ENCODE results near the gene SEC63.
"Not testable (repeated sequence)": the region's sequence is repeated elsewhere in the genome, so short reads cannot be mapped to it uniquely, and the experiment has no call there.

SEC63 gene

GRCh38 chr6:107972413-107973096, 14.5 kb upstream of the SEC63 start:
- no peak for DNase-seq

GRCh38 chr6:107971181-107971580, 13.2 kb upstream of the SEC63 start:
- DNase-seq = no peak

DNA sequence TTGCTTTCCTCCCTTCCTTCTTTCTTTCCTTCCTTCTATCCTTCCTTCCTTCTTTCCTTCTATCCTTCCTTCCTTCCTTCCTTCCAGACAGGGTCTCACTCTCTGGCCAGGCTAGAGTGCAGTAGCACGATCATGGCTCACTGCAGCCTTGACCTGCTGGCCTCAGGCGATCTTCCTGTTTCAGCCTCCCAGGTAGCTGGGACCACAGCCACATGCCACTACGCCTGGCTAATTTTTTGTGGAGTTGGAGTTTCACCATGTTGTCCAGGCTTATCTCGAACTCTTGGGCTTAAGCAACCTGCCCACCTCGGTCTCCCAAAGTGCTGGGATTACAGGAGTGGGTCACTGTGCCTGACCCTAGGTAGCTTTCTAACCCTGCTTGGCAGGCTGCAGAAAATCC, 12.2 kb upstream of the SEC63 start:
- no peak for DNase-seq

DNA sequence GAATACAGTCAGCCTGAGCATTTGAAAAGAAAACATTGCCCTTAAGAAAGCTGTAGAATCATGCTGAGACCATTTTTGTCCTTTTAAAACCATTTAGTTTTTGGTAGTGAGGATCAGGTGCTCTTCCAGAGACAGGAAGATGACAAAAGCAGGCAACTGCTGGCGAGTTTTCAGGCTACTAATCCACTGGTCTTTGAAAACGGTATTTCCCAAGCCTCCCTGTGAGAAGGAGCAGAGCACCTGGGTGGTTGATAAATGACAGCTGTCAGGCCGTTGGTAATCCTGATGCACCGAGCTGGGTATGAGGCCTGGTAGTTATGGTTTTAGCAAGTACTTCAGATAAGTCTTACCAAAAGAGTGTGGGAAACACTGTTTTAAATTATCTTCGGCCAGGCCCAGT, 10.1 kb upstream of the SEC63 start:
- no peak for DNase-seq

DNA sequence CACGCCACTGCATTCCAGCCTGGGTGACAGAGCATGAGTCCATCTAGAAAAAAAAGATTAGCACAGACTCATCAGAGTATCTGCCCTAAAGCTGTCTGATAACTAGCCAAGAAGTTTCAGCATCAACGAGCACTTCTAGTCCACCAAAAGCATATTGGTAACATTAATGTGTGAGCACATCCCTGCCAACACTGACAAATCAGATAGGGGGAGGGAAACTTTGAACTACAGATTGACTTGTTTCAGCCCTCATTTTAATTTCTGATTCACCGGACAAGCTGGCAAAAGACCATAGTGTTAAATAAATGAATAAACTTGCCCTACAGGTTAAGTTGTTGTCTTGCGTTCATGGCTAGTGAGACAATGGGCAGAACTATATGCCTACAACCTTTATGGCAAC, 7.7 kb upstream of the SEC63 start:
- DNase-seq = no peak

DNA sequence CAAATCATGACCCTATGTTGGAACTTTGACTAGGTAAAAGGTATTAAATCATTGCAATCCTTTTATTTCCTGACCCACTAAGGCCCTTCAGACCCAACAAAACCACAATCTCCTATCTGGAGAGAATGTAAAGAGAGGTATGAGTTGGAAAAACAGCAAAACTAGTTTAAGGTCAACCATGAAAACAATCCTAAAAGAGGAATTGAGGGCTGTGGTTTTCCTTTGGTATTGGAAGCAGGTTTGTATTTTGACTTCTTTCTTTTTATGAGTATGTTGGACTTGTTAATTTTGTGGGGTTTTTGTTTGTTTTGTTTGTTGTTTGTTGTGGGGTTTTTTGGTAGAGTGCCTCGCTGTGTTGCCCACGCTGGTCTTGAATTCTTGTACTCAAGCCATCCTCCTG, 4.7 kb upstream of the SEC63 start:
- no peak for DNase-seq

- DNase-seq = no peak
Observed at GRCh38 chr6:107959392-107959791, 1.4 kb upstream of the SEC63 start.

DNA sequence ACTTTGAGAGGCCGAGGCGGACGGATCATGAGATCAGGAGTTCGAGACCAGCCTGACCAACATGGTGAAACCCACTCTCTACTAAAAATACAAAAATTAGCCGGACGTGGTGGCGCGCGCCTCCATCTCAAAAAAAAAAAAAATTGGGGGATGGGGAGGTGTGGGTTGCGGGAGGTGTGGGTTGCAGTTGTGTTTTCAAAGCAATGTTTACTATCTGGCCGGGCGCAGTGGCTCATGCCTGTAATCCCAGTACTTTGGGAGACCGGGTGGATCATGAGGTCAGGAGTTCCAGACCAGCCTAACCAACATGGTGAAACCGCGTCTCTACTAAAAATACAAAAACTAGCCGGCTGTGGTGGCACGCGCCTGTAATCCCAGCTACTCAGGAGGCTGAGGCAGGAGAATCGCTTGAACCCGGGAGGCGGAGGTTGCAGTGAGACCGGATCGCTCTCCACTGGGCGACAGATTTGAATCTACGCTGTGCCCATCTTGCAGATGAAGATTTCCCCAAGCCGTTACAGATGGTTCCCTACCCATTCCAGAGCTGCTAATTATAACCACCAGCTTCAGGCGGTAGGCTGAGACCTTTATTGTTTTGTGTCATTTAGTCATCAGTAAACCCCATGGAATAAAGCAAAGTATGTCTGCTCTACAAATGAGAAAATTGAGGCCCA, 818 bp upstream of the SEC63 start:
- DNase-seq = not testable (repeated sequence)

DNA sequence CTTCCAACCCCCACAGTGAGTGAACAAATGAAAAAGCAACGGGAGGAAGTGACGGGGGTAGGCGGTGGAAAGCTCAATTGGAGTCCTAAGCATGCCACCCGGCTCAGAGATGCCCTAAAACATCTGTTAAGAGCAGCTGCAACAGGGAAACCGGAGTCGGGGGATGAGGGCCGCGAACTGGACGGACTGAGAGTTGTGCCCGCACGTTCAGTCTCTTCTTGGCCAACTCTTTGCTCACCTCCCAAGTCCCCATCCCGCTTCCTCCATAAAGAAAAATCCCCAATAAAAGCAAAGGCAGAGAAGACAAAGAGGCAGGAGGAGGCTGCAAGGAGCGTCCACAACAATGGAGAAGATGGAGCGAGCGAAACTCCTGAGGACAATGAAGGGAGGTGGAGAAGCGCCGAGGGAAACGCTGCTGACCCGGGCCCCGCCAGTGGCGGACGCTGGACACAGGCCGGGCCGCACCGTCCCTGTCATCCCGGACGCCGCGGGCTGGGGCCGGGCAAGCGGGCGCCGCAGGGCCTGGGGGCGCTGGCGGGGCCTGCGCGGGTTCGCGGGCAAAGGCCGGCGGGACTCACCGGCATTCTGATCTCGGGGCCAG, 600 bp downstream of the SEC63 start:
- DNase-seq = peak; percentile 80

- DNase-seq = no peak
Observed at GRCh38 chr6:107956586-107957307, 1.3 kb downstream of the SEC63 start.

DNA sequence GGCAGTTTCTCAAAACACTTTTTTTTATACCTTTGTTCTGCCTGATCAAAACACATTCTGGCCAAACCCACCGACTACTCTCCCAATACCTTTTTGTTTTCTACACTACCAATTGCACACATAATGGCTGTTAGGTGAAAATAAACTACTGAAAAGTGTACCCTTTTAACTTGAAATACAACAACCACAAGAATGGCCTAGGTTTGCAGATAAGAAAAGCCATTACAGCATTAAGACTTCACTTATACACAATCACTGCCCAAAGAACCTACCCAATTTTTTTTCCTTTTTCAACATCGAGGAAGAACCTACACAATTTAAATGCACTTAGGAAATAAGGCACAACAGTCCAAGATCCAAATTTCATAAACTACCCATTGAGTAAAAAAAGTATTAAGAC, 1.8 kb downstream of the SEC63 start:
- no peak for DNase-seq

GRCh38 chr6:107953858-107954414, 4.1 kb downstream of the SEC63 start:
- DNase-seq = not testable (repeated sequence)

- DNase-seq = no peak
Observed at GRCh38 chr6:107943626-107944439, 14.2 kb downstream of the SEC63 start.

DNA sequence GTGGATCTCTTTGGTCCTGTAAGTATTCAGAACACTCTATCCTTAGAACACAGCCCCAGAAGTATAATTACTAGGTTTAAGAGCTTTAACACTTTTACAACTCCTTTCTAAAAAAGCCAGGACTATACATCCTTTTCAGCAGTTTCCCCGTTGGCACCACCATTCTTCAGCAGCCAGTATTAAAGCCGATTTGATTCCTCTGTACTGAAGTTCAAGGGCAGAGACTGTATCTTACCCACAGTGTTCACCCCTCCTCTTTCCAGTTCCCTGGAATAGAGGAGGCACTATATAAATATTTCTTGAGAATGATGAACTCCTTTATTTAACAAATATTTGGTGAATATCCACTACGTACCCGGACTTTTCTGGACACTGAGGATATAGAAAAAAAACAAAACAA, 15.9 kb downstream of the SEC63 start:
- no peak for DNase-seq

DNA sequence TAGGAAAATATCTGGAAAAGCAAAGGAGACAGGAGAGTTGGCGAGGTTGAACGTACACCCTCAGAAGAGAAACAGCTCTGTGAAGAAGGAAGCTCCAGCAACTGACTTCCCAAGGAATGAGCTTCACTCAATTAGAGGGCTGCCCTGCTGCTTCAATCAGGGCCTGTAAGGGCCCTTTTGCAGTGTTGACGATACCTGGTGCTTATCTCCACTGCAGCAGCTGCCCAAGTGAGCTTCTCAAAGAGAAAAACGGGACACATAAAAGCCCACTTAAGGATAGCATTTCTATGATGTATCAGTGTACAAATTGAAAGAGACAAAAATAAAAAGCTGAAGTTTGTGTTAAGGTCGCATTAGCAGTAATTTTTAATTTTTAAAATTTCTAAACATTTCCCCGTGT, 16.4 kb downstream of the SEC63 start:
- DNase-seq = no peak

DNA sequence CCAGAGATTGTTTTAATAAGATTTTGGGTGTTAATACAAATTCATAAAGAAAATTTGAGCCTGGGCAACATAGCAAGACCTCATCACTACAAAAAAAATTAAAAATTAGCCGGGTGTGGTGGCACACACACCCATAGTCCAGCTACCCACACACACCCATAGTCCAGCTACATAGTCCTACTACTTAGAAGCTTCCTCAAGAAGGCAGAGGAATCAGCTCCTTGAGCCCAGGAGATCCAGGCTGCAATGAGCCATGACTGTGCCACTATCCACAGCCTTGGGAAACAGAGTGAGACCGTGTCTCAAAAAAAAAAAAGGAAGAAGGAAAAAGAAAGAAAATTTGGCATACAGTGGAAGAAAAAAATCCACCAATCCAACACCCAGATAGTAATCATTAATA, 16.8 kb downstream of the SEC63 start:
- DNase-seq = no peak

DNA sequence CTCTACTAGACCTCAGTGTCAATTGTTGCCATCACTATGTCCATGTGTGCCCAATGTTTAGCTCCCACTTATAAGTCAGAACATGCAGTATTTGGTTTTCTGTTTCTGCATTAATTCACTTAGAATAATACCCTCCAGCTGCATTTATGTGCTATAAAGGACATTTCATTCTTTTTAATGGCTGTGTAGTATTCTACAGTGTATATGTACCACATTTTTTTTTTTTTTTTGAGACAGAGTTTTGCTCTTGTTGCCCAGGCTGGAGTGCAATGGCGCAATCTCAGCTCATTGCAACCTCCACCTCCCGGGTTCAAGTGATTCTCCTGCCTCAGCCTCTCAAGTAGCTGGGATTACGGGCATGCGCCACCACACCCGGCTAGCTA, 21.1 kb downstream of the SEC63 start:
- not testable (repeated sequence) for DNase-seq

- no peak for DNase-seq
Observed at GRCh38 chr6:107936162-107936909, 21.7 kb downstream of the SEC63 start.

DNA sequence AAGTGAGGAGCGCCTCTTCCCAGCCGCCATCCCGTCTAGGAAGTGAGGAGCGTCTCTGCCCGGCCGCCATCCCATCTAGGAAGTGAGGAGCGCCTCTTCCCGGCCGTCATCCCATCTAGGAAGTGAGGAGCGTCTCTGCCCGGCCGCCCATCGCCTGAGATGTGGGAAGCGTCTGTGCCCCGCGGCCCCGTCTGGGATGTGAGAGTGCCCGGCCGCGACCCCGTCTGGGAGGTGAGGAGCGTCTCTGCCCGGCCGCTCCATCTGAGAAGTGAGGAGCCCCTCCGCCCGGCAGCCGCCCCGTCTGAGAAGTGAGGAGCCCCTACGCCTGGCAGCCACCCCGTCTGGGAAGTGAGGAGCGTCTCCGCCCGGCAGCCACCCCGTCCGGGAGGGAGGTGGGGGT, 23.8 kb downstream of the SEC63 start:
- DNase-seq = not testable (repeated sequence)

GRCh38 chr6:107932580-107932979, 25.4 kb downstream of the SEC63 start:
- DNase-seq = no peak

DNA sequence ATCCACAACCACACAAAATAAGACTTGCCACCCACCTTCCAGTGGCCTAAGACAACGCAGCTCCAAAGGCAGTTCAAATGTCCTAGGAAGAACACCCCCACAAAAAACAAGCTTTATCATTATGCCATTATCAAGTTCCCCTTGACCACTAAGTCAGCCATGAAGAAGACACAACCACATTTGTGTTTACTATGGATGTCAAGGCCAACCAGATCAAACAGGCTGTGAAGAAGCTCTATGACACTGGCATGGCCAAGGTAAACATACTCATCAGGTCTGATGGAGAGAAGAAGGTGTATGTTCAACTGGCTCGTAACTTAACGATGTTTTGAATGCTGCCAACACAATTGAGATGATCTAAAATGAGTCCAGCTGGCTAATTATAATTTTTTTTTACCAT, 26.1 kb downstream of the SEC63 start:
- no peak for DNase-seq

DNA sequence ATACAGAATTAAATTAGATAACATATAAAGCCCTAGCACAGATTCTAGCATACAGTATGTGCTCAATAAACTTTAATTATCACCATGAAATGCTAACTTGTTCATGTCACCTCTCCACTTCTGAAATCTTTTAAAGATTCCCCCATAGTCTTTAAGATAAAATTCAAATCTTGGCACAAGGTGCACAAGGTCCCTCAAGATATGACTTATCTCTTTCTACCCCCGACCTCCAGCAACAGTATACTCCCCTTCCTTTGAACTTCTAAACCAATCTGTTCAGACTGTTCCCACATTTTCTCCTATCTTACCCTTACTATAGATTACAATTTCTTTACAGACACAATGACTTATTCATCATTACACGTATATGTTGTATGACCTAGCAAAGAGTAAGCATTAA, 29.0 kb downstream of the SEC63 start:
- no peak for DNase-seq

Data from activated CD8-positive, alpha-beta memory T cell treated with anti-CD3 and anti-CD28 coated beads, Interleukin-2, amount 50 U/mL, for 48 hours (primary cell).